H9 (cell line): ENCODE results near the gene NT5DC2. TPM values are rescaled to one million over a fixed set of nuclear protein-coding genes. Genes with fewer than 3 reads are reported as not detected.

Source experiments
- DNase-seq: peaks from one replicate; pipeline ENCODE4 v3.0.0-alpha.2; 2017
- H2AFZ ChIP-seq: one replicate; pipeline ENCODE4 v1.6.1; 2013; ENCODE audit warnings: mild to moderate bottlenecking, low read length, control low read depth, moderate library complexity
- H2AK5ac ChIP-seq: 2 replicates; pipeline ENCODE4 v1.6.1; 2013; ENCODE audit warnings: low read length, control low read depth, mixed read lengths; ENCODE audit not compliant: insufficient read length
- H2BK120ac ChIP-seq: one replicate; pipeline ENCODE4 v1.6.1; 2013; ENCODE audit warnings: low read depth, mild to moderate bottlenecking, low read length, control low read depth, inconsistent platforms; ENCODE audit not compliant: poor library complexity, severe bottlenecking
- H2BK12ac ChIP-seq: 2 replicates; pipeline ENCODE4 v1.6.1; 2013; ENCODE audit warnings: low read length, control low read depth, mixed read lengths, low read depth; ENCODE audit not compliant: insufficient read length
- H2BK15ac ChIP-seq: 2 replicates; pipeline ENCODE4 v1.6.1; 2013; ENCODE audit warnings: low read depth, low read length, control low read depth
- H2BK20ac ChIP-seq: one replicate; pipeline ENCODE4 v1.6.1; 2013; ENCODE audit warnings: low read depth, mild to moderate bottlenecking, low read length, control low read depth, inconsistent platforms; ENCODE audit not compliant: poor library complexity, severe bottlenecking
- H2BK5ac ChIP-seq: 2 replicates; pipeline ENCODE4 v1.6.1; 2013; ENCODE audit warnings: low read length, control low read depth, mixed read lengths; ENCODE audit not compliant: insufficient read length
- H3K14ac ChIP-seq: 2 replicates; pipeline ENCODE4 v1.6.1; 2013; ENCODE audit warnings: low read length, control low read depth; ENCODE audit not compliant: insufficient read depth
- H3K18ac ChIP-seq: 2 replicates; pipeline ENCODE4 v1.6.1; 2013; ENCODE audit warnings: low read depth, mild to moderate bottlenecking, mixed read lengths, low read length, control low read depth; ENCODE audit not compliant: insufficient read length
- H3K23ac ChIP-seq: 2 replicates; pipeline ENCODE4 v1.6.1; 2013; ENCODE audit warnings: low read length, control low read depth, mixed read lengths, low read depth; ENCODE audit not compliant: insufficient read length
- H3K23me2 ChIP-seq: 2 replicates; pipeline ENCODE4 v1.6.1; 2013; ENCODE audit warnings: low read depth, mild to moderate bottlenecking, mixed read lengths, low read length, control low read depth; ENCODE audit not compliant: insufficient read length, poor library complexity, severe bottlenecking
- H3K27ac ChIP-seq: 2 replicates; pipeline ENCODE4 v1.5.1; 2013; ENCODE audit warnings: low read length, control low read depth, mixed read lengths, low read depth; ENCODE audit not compliant: insufficient read length
- H3K27me3 ChIP-seq: 2 replicates; pipeline ENCODE4 v1.6.1; 2013; ENCODE audit warnings: low read length, control low read depth, inconsistent platforms; ENCODE audit not compliant: insufficient read depth
- H3K4ac ChIP-seq: 2 replicates; pipeline ENCODE4 v1.6.1; 2013; ENCODE audit warnings: low read depth, mild to moderate bottlenecking, control low read depth, inconsistent platforms, low read length, moderate library complexity
- H3K4me1 ChIP-seq: 2 replicates; pipeline ENCODE4 v1.6.1; 2013; ENCODE audit warnings: low read length, control low read depth, inconsistent platforms; ENCODE audit not compliant: insufficient read depth
- H3K4me2 ChIP-seq: 2 replicates; pipeline ENCODE4 v1.6.1; 2013; ENCODE audit warnings: low read length, control low read depth, mixed read lengths; ENCODE audit not compliant: insufficient read length, insufficient read depth
- H3K56ac ChIP-seq: 2 replicates; pipeline ENCODE4 v1.6.1; 2013; ENCODE audit warnings: low read depth, mild to moderate bottlenecking, mixed read lengths, low read length, control low read depth; ENCODE audit not compliant: insufficient read length
- H3K79me1 ChIP-seq: 2 replicates; pipeline ENCODE4 v1.6.1; 2013; ENCODE audit warnings: low read depth, mild to moderate bottlenecking, moderate library complexity, low read length, control low read depth, inconsistent platforms; ENCODE audit not compliant: insufficient read depth, poor library complexity, severe bottlenecking
- H3K79me2 ChIP-seq: 2 replicates; pipeline ENCODE4 v1.6.1; 2013; ENCODE audit warnings: low read length, control low read depth, inconsistent platforms; ENCODE audit not compliant: insufficient read depth
- H3K9ac ChIP-seq: 2 replicates; pipeline ENCODE4 v1.6.1; 2013; ENCODE audit warnings: low read length, control low read depth, mixed read lengths; ENCODE audit not compliant: insufficient read length; ENCODE audit errors: extremely low read depth
- H3K9me3 ChIP-seq: one replicate; pipeline ENCODE4 v1.6.1; 2013; ENCODE audit warnings: low read depth, low read length, inconsistent platforms; ENCODE audit not compliant: control insufficient read depth
- H3T11ph ChIP-seq: one replicate; pipeline ENCODE4 v1.6.1; 2013; ENCODE audit warnings: mild to moderate bottlenecking, low read length, control low read depth, inconsistent platforms
- H4K20me1 ChIP-seq: one replicate; pipeline ENCODE4 v1.6.1; 2013; ENCODE audit not compliant: control insufficient read depth, insufficient read length, insufficient read depth
- H4K5ac ChIP-seq: 2 replicates; pipeline ENCODE4 v1.6.1; 2013; ENCODE audit warnings: low read depth, mild to moderate bottlenecking, mixed read lengths, low read length, control low read depth; ENCODE audit not compliant: insufficient read length
- H4K8ac ChIP-seq: replicated peaks from 2 replicates; pipeline ENCODE4 v1.6.1; 2013; ENCODE audit warnings: low read length, control low read depth, mixed read lengths, low read depth; ENCODE audit not compliant: insufficient read length
- H4K91ac ChIP-seq: 2 replicates; pipeline ENCODE4 v1.6.1; 2013; ENCODE audit warnings: low read depth, mild to moderate bottlenecking, moderate library complexity, mixed read lengths, low read length, control low read depth; ENCODE audit not compliant: insufficient read length
- H3K27ac Mint-ChIP-seq, 3 experiments: 2 replicates in 2 of 3; 3 replicates in 1 of 3; pipeline ENCODE4 v1.8.0; 2020 to 2021; ENCODE audit warnings: mixed read lengths in 3 of 3, mild to moderate bottlenecking in 1 of 3, moderate library complexity in 1 of 3
- H3K27me3 Mint-ChIP-seq: 2 replicates; pipeline ENCODE4 v1.8.0; 2021; ENCODE audit warnings: low read depth, mild to moderate bottlenecking, moderate library complexity, mixed read lengths
- H3K36me3 Mint-ChIP-seq, 3 experiments: 2 replicates in 2 of 3; 3 replicates in 1 of 3; pipeline ENCODE4 v1.8.0; 2020 to 2021; ENCODE audit warnings: low read depth in 3 of 3, mixed read lengths in 3 of 3; ENCODE audit not compliant: insufficient read depth in 1 of 3
- H3K4me1 Mint-ChIP-seq, 2 experiments: 2 replicates each; pipeline ENCODE4 v1.8.0; 2020; ENCODE audit warnings: mixed read lengths in 2 of 2
- H3K4me3 Mint-ChIP-seq, 2 experiments: 2 replicates in 1 of 2; 3 replicates in 1 of 2; pipeline ENCODE4 v1.8.0; 2020 to 2021; ENCODE audit warnings: mild to moderate bottlenecking in 2 of 2, mixed read lengths in 2 of 2, moderate library complexity in 1 of 2
- H3K9me3 Mint-ChIP-seq, 2 experiments: 2 replicates in 1 of 2; 3 replicates in 1 of 2; pipeline ENCODE4 v1.8.0; 2020; ENCODE audit warnings: mild to moderate bottlenecking in 2 of 2, mixed read lengths in 2 of 2, moderate library complexity in 1 of 2
- WGBS: extraction: QIAGEN DNeasy Blood & Tissue Kit; methylation state at CpG from one replicate; pipeline ENCODE4 v1.1.7; 2013; ENCODE audit warnings: missing lambda C conversion rate, low lambda C conversion rate, mixed read lengths; ENCODE audit not compliant: insufficient read length; ENCODE audit errors: extremely low coverage; 5-methylcytosine and 5-hydroxymethylcytosine counted together
- total RNA-seq: library from RNA; stranded (reverse); gene quantifications from 2 replicates; pipeline ENCODE4 v1.2.1, GENCODE V29; 2021
- TF ChIP-seq, protein P1 (sequence below): fragments of 200-600 bp; sonication (generic); conservative IDR thresholded peaks from 3 replicates; pipeline ENCODE4 v1.8.0; 2021; ENCODE audit warnings: antibody characterized with exemption, mild to moderate bottlenecking

NT5DC2 gene
- total RNA-seq, 1 experiment from 2014 or later: 444 TPM

DNA sequence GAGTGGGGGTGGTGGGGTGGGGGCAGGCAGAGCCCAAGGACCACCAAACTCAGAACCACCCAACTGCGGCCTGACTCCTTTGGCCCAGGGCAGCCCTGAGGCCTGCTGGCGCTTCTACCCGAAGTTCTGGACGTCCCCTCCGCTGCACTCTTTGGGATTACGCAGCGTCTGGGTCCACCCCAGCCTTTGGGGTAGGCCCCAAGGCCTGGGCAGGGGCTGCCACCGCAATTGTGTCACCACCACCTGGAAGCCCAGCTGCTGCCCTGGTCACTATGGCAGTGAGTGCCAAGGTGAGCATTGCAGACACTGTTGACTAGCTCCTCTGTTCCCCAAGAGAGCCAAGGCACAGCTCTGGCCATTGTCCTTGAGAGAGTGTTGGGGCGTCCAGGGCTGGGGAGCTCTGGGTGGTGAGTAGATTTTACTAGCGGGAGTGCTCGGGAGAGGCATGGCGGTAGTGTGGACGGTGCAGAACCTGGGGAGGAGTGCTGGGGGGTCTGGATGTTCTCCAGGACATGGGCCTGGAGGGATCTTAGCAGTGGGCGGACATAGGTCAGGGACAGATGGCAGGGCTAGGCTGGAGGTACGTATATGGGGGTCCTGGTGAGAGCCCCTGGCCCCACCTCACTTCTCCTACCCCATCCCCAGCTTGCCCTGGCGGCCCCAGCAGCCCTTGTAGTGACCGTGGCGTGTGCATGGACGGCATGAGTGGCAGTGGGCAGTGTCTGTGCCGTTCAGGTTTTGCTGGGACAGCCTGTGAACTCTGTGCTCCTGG is 12.8 kb downstream of the NT5DC2 start:
- WGBS: no CpG with 5 or more reads among the region's 20 CpGs
- no peaks in the 10 kb centered on the region for H3K79me2 ChIP-seq
- no peaks in the 10 kb centered on the region for H3K9me3 Mint-ChIP-seq

More for the DNA sequence above, 12.8 kb downstream of the NT5DC2 start:
- H2AFZ ChIP-seq: no peak overlapping the region
- H4K5ac ChIP-seq: no peak overlapping the region
- no peak overlapping the region for H2BK15ac ChIP-seq
- no peak overlapping the region for H3K27ac ChIP-seq
- no peak overlapping the region for H2BK5ac ChIP-seq
- no peak overlapping the region for H3T11ph ChIP-seq
- H3K4me2 ChIP-seq: no peak overlapping the region
- no peak overlapping the region for H2BK120ac ChIP-seq
- H3K9me3 ChIP-seq: no peaks in the 10 kb centered on the region
- no peak overlapping the region for H2AK5ac ChIP-seq
- H3K9ac ChIP-seq: no peak overlapping the region
- H3K4ac ChIP-seq: no peak overlapping the region
- H4K20me1 ChIP-seq: peaks cover 3% of the 10 kb centered on the region
- no peak overlapping the region for H3K18ac ChIP-seq
- Mint-ChIP-seq H3K36me3 (peaks cover 9 to 25% (median 20%) of the 10 kb centered on the region in 3 experiments; a peak in 6 of 7 replicates), H3K4me3 (no peak overlapping the region), H3K27me3 (peaks cover 2% of the 10 kb centered on the region), H3K27ac (peak overlapping the region in 1 of 3 experiments; percentile 35; a peak in 3 of 7 replicates), H3K4me1 (peaks cover 6 to 7% of the 10 kb centered on the region in 2 experiments; a peak in 3 of 4 replicates)
- no peak overlapping the region for H2BK20ac ChIP-seq
- no peak overlapping the region for H4K8ac ChIP-seq
- H3K79me1 ChIP-seq: no peaks in the 10 kb centered on the region
- H2BK12ac ChIP-seq: no peak overlapping the region
- no peaks in the 10 kb centered on the region for H3K4me1 ChIP-seq
- no peak overlapping the region for H3K56ac ChIP-seq
- H3K27me3 ChIP-seq: no peaks in the 10 kb centered on the region
- H3K14ac ChIP-seq: no peak overlapping the region
- TF ChIP-seq, protein P1, sequence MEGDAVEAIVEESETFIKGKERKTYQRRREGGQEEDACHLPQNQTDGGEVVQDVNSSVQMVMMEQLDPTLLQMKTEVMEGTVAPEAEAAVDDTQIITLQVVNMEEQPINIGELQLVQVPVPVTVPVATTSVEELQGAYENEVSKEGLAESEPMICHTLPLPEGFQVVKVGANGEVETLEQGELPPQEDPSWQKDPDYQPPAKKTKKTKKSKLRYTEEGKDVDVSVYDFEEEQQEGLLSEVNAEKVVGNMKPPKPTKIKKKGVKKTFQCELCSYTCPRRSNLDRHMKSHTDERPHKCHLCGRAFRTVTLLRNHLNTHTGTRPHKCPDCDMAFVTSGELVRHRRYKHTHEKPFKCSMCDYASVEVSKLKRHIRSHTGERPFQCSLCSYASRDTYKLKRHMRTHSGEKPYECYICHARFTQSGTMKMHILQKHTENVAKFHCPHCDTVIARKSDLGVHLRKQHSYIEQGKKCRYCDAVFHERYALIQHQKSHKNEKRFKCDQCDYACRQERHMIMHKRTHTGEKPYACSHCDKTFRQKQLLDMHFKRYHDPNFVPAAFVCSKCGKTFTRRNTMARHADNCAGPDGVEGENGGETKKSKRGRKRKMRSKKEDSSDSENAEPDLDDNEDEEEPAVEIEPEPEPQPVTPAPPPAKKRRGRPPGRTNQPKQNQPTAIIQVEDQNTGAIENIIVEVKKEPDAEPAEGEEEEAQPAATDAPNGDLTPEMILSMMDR: no peak
- no peak overlapping the region for H4K91ac ChIP-seq
- DNase-seq: no peak
- no peak overlapping the region for H3K23ac ChIP-seq
- H3K23me2 ChIP-seq: no peaks in the 10 kb centered on the region
